NCI-H1417 treated with DMSO at 0.1 percent for 48 hours (cell line): ENCODE results near the gene KRI1.

Experiments
- DNase-seq: peaks from one replicate; lab custom pipeline; 2025; lab: John Stamatoyannopoulos, UW

KRI1 gene

DNA sequence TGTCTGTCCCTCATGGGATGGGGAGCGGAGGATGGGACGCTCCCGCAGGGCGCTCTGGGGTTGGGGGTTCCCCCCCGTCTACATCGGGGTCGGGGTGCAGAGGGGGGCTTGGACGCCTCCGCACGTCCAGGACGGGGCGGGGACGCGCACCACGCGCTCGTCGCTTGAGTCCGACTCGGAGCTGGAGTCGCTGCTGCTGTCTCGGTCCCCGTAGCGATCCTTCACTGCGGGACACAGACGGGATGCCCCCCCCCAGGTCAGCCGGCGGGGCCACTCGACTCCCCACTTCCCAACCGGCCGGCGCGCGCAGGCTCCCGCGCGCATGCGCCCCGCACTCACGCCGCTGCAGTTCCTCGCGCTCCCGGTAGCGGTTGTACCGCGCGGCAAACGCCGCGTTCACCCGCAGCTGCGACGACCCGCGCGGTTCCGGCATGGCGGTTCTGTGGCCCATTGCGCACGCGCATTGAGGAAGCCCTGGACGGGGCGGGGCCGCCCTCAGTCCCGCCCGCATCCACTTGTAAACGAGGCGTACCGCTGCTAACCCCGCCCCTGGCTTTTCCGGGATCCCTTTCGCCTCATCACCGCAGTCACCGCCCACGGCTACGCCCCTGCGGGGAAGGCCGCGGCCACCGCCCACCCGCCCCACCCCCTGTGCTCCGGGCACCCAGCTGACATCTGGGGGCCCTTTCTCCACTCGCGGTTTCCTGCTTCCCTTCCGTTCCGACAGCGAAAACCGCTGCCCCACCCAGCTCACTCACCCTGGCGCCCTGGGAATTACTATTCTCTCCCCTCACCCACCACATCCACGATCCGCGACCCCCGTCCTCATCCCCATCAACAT, at the start of gene KRI1:
Gene KRI1, minus strand, starts transcription at position 444 of the 841 bp plus-strand sequence. Its CDS starts 11 bp downstream, at position 433.
- DNase-seq, result peak; percentile 81

DNA sequence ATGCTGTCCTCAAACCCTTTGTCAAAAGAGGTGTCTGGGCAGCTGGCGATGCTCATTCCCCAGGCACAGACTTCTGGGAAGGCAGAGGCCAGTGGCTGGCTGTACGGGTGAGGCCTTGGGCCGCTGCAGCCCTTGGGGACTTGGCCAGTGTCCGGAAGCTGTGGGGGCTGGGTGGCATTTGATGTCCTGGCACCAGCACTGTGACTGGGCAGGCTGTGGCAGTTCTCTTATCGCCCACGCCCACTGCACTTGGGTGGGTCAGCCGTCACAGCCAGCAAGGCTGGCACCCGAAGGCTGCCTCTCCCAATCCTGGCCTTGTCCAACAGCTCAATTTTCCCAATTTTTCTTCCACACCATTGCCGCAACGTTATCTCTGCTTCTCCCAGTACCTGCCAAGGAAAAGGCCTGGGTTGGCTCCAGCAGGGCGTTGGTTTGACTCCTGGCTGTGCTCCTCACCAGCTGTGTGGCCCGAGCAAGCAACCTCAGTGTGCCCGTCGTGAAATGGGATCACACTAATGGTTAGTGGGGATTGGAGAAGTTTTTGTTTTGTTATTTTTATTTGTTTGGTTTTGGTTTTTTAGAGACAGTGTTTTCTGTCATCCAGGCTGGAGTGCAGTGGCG, 46.8 kb upstream of the KRI1 start:
- DNase-seq, result no peak

DNA sequence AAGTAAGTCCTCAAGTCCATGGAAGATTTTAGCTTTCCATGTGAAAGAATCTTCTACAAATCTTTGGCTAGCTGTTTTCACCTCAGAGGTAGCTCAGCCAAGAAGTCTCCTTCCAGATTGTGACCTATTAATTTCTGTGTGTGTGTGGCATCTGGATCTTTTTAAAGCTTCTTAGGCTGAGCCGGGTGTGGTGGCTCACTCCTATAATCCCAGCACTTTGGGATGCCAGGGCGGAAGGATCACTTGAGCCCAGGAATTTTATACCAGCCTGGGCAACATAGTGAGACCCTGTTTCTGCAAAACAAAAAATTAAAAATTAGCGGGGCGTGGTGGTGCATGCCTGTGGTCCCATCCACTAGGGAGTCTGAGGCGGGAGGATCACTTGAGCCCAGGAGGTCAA, 46.1 kb upstream of the KRI1 start:
- no peak for DNase-seq

DNA sequence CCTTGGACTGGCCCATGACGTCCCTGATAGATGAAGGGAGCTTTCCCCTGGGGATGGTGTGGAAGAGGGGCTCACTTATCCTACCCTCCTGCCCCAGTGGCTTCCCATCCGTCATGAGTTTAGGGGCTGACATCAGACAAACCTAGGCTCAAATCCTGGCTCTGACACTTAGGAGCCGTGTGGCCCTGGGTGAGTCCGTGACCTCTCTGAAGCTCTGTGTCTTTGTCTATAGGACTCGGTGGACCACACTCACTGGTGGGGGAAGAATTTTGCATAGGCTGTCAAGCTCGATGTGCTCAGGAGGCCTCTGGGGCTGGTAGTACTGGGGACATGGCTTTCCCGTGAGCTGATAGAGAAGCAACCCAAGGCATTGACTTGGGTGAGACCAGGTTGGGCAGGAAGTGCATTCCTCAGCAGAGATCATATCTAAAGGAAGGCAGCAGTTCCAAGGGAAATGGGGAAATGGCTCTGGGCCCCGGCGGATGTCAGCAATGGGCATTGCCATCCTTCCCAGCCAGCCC, 38.7 kb upstream of the KRI1 start:
- DNase-seq, result no peak

DNA sequence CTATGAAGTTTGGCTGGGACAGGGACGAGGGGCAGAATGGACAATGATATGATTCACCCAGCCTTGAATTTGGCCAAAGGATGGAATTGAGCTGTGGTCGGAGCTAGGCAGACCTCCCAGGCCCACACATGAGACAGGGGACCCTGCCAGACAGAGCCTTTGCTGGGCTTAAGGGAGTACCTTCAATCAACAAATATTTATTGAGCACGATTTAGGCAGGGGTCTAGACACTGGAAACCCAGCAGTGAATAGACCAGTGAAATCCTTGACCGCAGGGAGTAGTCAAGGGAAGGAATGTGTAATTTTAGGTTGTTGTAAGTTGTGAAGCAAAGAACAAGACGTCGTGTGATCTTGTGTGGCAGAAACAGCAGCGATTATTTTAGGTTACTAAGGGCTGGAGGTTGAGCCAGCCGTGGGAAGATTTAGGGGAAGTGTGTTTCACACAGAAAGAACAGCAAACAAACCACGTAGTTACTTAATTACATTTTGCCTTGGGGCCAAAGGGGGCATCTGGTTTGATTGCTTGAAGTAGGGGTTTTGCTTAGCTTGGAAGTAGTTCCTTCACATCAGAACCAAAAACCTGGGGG, 38.2 kb upstream of the KRI1 start:
- no peak for DNase-seq

DNA sequence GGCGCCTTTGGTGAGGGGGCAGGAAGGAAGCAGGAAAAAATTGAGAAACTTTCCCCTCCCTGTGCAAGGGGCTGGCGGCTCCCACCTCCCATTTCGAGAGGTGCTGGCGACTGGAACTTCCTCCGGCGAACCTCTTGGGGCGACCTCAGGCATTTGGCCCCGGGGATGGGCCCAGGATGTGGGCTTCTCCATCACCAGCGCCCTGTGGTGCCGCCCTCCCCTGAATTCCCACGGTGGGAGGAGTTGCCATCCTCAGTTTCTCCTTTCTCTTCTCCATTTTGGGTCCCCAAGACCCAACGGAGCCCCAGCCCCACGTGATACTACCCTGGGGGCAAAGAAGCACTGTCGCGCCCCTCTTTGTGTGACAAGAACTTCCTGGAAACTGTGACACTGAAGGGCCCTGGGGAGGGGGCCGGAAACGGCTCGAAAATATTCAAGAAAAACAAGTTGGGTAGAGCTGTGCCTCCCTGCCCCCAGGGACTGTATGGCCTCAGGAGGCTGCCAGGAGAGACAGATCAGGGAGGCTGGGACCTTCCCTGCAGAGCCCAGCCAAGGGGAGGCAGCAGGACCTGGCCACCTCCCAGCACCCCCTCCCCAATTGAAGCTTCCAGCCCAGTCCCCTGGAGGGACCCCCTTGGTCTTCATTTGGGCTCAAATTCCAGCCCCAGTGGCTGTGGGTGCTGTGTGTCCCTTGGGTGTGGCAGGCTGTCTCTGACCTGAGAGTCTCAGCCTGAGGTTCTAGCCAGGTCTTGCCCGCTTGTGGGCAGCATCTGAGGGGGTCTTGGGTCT, 37.5 kb upstream of the KRI1 start:
- DNase-seq, result no peak

DNA sequence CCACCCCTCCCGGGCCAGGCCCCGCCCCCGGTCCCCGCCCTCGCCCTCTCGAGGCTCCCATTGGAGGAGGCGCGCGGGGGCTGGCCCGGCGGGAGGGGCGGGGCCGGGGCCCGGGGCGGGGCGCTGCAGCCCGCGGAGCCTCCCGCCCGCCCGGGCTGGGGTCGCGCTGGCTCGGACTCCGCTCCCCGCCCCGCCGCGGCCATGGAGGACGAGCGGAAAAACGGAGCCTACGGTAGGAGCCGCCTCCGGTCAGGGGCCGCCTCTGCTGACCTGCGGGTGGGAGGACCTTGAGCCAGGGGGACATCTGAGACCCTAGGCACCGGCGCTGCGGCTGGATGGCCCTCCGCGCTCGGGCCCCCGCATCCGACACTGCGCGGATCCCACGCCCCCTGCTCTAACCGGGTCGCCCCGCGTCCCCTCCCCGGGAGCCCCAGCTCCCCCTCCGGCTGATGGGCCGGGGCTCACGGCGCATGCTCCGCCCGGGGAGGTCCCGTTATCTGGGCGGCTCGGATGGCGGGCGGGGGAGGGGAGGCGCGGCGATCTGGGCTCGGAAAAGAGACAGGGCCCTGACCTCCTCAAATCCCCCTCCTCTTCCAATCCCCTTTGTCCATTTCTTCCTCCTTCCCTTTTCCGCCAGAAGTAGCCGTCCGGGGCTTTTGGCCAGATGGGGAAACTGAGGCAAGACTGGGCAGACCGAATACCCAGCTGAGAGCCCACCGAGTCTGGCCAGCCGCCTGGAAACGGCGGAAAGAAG, 36.7 kb upstream of the KRI1 start:
- DNase-seq, result no peak

DNA sequence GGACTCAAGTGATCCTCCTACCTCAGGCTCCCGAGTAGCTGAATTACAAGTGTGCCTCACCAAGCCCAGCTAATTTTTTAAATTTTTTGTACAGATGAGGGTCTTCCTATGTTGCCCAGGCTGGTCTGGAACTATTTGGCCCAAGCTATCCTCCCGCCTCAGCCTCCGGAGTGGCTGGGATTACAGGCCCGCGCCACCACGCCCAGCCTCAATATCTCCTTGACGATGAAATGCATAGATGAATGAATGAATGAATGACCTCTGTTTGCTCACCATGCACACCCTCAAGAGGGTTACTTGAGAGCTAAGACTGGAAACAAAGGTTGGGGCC, 36.2 kb upstream of the KRI1 start:
- no peak for DNase-seq

DNA sequence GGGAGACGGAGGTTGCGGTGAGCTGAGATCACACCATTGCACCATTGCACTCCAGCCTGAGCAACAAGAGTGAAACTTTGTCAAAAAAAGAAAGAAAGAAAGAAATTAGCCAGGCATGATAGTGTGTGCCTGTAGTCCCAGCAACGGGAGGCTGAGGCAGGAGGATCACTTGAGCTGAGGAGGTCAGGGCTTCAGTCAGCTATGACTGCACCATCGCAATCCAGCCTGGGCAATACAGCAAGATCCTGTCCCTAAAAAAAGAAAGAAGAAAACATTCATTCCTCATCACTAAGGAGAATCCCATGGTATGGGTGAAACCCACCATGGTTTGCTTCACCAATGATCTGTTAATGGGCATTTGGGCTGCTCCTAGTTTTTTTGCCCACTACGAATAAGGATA, 34.3 kb upstream of the KRI1 start:
- DNase-seq, result no peak

DNA sequence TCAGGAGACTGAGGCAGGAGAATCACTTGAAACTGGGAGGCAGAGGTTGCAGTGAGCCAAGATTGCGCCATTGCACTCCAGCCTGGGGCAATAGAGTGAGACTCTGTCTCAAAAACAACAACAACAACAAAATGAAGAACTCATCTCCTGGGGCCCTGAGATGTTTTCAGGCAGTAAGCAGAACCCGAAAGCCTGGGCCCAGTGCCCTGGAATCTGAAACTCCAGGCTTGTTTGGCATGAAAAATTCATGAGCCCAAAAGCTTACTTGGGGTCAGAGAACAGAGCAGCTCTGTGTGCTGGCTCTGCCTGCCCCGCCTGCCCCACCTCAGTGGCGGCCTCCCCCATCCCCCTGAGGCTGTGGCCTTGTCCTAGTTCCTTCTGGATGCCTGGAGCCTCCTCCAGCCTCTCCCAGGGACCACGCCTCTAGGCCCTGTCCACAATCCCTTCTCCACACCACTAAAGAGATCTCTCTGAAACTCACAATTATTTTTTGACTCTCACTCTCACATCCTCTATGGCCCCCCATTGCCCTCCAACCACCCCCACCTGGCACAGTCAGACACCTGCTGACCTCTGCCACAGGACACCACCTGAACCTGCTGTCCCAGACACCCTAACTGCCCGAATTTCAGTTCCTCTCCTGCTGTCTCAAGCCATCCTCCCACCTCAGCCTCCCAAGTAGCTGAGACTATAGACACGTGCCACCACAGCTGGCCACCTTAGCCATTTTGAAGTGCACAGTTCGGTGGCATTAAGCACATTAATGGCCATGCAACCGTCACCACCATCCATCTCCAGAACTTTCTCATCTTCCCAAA, 28.2 kb upstream of the KRI1 start:
- DNase-seq, result no peak

DNA sequence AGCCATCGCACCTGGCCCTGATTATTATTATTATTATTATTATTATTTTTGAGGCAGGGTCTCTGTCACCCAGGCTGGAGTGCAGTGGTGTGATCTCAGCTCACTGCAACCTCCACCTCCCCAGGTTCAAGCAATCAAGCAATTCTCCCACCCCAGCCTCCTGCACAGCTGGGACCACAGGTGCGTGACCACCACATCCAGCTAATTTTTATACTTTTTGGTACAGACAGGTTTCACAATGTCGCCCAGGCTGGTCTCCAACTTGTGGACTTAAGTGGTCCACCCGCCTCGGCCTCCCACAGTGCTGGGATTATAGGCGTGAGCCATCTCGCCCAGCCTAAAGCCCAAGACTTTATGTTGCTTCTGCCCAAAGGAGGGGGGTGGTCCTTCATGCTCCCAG, 27.3 kb upstream of the KRI1 start:
- no peak for DNase-seq

DNA sequence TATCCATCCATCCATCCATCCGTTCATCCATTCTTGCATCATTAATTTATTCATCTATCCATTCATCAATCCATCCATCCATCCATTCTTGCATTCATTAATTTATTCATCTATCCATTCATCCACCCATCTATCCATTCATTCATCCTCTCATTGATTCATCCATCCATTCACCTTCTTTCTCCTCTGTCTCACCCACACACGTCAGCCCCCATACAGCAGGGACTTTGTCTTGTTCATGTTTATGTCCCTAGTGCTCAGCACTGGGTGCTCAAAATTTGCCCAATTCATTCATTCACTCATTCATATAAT, 22.0 kb upstream of the KRI1 start:
- no peak for DNase-seq

DNA sequence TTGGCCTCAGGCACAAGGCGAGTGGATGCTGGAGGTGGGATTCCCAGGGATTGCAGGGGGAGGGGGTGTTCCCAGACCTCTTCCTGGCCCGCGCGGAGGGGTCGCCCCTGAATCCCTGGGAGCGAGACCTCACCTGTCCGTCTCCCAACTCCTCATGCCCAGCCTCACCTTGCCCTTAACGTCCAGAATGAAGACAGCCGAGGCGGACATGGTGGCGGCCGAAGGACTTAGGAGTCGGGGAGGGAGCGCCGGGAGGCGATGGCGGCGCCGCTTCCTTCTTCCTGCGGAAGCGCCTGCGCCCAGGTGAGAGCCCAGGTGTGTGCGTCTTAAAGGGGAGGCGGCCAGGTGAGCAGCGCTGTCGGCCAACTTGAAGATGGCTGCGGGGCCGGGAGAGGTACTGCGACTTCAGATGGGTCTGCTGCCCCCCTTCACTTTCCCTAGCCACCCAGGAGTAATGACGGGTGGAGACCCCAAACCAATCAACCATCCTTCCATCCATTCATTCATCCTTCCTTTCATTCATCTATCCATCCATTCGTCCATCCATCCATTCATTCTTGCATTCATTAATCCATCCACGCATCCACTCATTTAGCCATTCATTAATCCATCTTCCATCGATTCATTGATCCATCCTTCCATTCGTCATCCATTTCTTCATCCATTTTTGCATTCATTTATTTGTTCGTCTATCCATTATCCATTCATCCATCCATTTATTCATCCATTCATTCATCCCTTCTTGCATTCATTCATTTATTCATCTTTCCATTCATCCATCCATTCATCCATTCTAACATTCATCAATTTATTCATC, 21.4 kb upstream of the KRI1 start, which contains the start of gene AP1M2:
Gene AP1M2, minus strand, starts transcription at position 291 of the 817 bp plus-strand sequence. Its CDS starts 81 bp downstream, at position 210.
- peak; percentile 15 for DNase-seq

DNA sequence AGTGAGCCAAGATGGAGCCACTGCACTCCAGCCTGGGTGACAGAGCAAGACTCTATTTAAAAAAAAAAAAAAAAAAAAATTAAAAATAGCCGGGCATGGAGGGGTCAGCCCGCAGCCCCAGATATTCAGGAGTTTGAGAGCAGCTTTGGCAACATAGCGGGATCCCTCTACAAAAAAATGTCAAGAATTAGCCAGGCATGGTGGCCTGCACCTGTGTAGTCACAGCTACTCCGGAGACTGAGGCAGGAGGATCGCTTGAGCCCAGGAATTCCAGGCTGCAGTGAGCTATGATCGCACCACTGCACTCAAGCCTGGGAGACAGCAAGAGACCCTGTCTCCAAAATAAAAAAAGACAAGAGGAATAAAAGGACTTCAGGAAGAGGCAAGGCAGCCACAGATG, 20.6 kb upstream of the KRI1 start:
- DNase-seq, result no peak

DNA sequence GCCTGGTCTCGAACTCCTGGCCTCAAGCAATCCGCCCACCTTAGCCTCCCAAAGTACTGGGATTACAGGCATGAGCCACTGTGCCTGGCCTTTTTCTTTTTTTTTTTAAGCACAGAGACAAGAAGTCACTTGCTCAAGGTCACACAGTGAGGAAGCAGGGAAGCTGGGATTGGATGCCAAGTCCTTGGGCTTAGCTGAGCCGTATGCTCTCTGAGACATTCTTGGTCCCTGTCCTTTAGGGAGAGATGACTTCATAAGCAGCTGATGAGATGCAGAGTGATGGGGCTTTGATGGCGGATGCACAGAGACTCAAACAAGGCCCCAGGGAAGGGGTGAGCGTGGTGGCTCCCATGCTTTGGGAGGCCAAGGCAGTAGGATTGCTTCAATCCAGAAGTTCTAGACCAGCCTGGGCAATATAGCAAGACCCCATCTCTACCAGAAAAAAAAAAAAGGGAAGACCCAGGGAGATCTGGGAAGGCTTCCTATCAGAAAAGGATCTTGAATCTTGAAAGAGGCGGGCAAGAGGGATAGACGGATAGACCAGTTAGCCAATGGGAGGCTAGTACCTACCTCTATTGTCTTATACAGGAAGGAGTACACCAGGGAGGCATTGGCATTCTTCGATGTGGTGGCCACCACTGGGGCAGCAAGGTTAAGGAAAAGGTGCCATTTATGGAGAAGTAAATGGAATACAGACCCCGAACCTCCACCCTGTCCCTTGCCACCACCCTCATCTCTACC, 17.4 kb upstream of the KRI1 start:
- no peak for DNase-seq

DNA sequence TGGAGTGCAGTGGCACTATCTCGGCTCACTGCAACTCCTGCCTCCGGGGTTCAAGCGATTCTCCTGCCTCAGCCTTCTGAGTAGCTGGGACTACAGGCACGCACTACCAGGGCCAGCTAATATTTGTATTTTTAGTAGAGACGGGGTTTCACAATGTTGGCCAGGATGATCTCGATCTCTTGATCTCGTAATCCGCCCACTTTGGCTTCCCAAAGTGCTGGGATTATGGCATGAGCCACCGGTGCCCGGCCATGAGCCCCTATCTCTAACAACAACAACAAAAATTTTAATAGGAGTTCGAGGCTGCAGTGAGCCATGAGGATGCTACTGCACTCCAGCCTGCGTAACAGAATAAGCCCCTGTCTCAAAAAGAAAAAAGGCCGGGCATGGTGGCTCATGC, 16.3 kb upstream of the KRI1 start:
- no peak for DNase-seq

DNA sequence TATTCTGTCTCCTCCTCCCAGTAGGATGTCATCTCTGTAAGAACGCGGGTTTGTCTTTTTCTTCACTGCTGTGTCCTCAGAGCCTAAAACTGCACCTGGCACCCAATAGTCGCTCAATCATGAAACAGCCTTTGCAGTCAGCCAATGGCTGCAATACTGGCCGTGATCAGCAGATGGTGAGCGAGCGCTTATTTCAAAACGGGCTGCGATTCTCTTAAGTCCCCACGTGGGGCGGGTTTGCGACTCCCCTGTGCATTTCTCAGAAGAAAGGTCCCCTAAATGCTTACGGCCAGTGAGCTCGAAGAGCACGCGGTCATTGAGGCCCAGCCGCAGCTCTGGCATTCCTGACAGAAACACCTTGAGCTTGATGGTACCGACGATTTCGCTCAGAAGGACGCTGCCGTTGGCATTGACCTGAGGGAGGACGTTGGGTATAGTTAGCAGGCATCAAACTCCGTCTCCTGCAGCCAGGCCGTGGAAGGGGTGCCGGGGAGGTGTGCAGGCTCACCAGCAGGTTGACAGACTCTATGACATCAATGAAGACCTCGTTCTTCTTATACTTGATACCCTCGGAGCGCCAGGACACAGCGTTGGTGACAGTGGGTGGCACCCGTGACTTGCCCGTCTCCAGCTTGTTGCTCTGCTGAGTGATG, 15.3 kb upstream of the KRI1 start:
- peak; percentile 12 for DNase-seq

DNA sequence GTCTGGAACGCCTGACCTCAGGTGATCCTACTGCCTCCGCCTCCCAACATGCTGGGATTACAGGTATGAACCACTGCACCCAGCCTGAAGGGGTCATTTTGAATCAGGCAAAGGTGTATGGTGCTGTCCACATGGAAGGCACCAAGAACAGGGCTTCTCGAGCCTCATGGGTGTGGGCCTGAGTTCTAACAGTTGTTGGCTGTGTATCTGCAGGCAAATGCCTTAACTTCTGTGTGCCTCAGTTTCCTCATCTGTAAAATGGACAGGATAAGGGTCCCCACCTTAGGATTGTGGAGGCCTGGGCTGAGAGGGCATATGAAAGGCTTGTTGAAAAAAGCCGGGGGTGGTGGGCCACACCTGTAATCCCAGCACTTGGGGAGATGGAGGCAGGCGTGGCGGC, 12.1 kb upstream of the KRI1 start:
- no peak for DNase-seq
